OCI-LY1 (cell line): ENCODE data around the gene PSKH1.

Experiments used
- CTCF ChIP-seq: fragments of 200-600 bp; sonication (generic), shearing (Covaris generic); IDR thresholded peaks from 2 replicates; pipeline ENCODE4 v1.5.1; 2017; ENCODE audit warnings: mild to moderate bottlenecking, antibody characterized with exemption, low read length, moderate library complexity, mixed read lengths
- EZH2 ChIP-seq: fragments of 200-600 bp; sonication (generic), shearing (Covaris generic); IDR thresholded peaks from 2 replicates; pipeline ENCODE4 v1.8.0; 2017; ENCODE audit warnings: borderline replicate concordance, mixed run types, mild to moderate bottlenecking, antibody characterized with exemption, low read length, moderate library complexity, mixed read lengths

- TF ChIP-seq CTCF (no peak), EZH2 (no peak)
Measured at GRCh38 chr16:67949645-67950044, 56.6 kb downstream of the PSKH1 start.
